ENCODE results near the gene MARCHF9.

Gene MARCHF9

GRCh38 chr12:57724936-57725740 is 29.8 kb upstream of the MARCHF9 start:
- no peak for TF ChIP-seq EP300 (IDR thresholded peaks at IDR 0.05; ENCODE audit: borderline replicate concordance)
- TF ChIP-seq ZBTB7A (IDR thresholded peaks at IDR 0.05; ENCODE audit: low read depth), result peak; percentile 2; the same call in 1 of the 2 replicates

GRCh38 chr12:57725851-57726150 is 29.1 kb upstream of the MARCHF9 start:
- no peak for TF ChIP-seq TEAD4 (IDR thresholded peaks at IDR 0.05)
- TF ChIP-seq, protein P1, sequence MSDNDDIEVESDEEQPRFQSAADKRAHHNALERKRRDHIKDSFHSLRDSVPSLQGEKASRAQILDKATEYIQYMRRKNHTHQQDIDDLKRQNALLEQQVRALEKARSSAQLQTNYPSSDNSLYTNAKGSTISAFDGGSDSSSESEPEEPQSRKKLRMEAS (IDR thresholded peaks at IDR 0.05), result 0 out of 2 replicates have a peak, but pooled peaks have one; percentile 37

- TF ChIP-seq CEBPB (IDR thresholded peaks at IDR 0.05), result no peak
- peak; percentile 83; the same call in 1 of the 2 replicates for TF ChIP-seq ZBTB7A (IDR thresholded peaks at IDR 0.05; ENCODE audit: low read depth)
- TF ChIP-seq YY1 (IDR thresholded peaks at IDR 0.05; ENCODE audit: low read depth), result 0 out of 2 replicates have a peak, but pooled peaks have one; percentile 29
- TF ChIP-seq EGR1 (IDR thresholded peaks at IDR 0.05), result peak; percentile 48; the same call in 1 of the 2 replicates
- TF ChIP-seq TCF12 (IDR thresholded peaks at IDR 0.05; ENCODE audit: low read depth), result peak; percentile 12; the same call in 1 of the 2 replicates
- no peak for TF ChIP-seq NFIC (IDR thresholded peaks at IDR 0.05)
- TF ChIP-seq, protein P1 (IDR thresholded peaks at IDR 0.05), result peak; percentile 22
- no peak for TF ChIP-seq FOXM1 (IDR thresholded peaks at IDR 0.05; ENCODE audit: borderline replicate concordance, low read depth)
- peak; percentile 76 for TF ChIP-seq USF1 (IDR thresholded peaks at IDR 0.05)
- TF ChIP-seq CREB1 (IDR thresholded peaks at IDR 0.05; ENCODE audit: low read depth), result no peak
- TF ChIP-seq RAD21 (IDR thresholded peaks at IDR 0.05; ENCODE audit: low read depth), result peak; percentile 66
Measured at GRCh38 chr12:57726151-57726883, 28.6 kb upstream of the MARCHF9 start.

GRCh38 chr12:57726884-57727757 is 27.8 kb upstream of the MARCHF9 start:
- no peak for TF ChIP-seq ZBTB7A (IDR thresholded peaks at IDR 0.05; ENCODE audit: low read depth)
- 0 out of 2 replicates have a peak, but pooled peaks have one; percentile 4 for TF ChIP-seq YY1 (IDR thresholded peaks at IDR 0.05; ENCODE audit: low read depth)
- peak; percentile 91 for TF ChIP-seq NFIC (IDR thresholded peaks at IDR 0.05)
- TF ChIP-seq, protein P2, sequence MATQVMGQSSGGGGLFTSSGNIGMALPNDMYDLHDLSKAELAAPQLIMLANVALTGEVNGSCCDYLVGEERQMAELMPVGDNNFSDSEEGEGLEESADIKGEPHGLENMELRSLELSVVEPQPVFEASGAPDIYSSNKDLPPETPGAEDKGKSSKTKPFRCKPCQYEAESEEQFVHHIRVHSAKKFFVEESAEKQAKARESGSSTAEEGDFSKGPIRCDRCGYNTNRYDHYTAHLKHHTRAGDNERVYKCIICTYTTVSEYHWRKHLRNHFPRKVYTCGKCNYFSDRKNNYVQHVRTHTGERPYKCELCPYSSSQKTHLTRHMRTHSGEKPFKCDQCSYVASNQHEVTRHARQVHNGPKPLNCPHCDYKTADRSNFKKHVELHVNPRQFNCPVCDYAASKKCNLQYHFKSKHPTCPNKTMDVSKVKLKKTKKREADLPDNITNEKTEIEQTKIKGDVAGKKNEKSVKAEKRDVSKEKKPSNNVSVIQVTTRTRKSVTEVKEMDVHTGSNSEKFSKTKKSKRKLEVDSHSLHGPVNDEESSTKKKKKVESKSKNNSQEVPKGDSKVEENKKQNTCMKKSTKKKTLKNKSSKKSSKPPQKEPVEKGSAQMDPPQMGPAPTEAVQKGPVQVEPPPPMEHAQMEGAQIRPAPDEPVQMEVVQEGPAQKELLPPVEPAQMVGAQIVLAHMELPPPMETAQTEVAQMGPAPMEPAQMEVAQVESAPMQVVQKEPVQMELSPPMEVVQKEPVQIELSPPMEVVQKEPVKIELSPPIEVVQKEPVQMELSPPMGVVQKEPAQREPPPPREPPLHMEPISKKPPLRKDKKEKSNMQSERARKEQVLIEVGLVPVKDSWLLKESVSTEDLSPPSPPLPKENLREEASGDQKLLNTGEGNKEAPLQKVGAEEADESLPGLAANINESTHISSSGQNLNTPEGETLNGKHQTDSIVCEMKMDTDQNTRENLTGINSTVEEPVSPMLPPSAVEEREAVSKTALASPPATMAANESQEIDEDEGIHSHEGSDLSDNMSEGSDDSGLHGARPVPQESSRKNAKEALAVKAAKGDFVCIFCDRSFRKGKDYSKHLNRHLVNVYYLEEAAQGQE (IDR thresholded peaks at IDR 0.05; ENCODE audit: low read depth), result peak; percentile 86
- TF ChIP-seq TEAD4 (IDR thresholded peaks at IDR 0.05), result 0 out of 2 replicates have a peak, but pooled peaks have one; percentile 11
- TF ChIP-seq TCF12 (IDR thresholded peaks at IDR 0.05; ENCODE audit: low read depth), result peak; percentile 13; the same call in 1 of the 2 replicates
- TF ChIP-seq, protein P1 (IDR thresholded peaks at IDR 0.05), result peak; percentile 92
- no peak for TF ChIP-seq FOXM1 (IDR thresholded peaks at IDR 0.05; ENCODE audit: borderline replicate concordance, low read depth)

GRCh38 chr12:57727758-57728395 is 27.0 kb upstream of the MARCHF9 start:
- TF ChIP-seq, protein P1 (IDR thresholded peaks at IDR 0.05), result no peak
- no peak for TF ChIP-seq CREB1 (IDR thresholded peaks at IDR 0.05; ENCODE audit: low read depth)
- TF ChIP-seq ZBTB7A (IDR thresholded peaks at IDR 0.05; ENCODE audit: low read depth), result no peak
- no peak for TF ChIP-seq USF1 (IDR thresholded peaks at IDR 0.05)
- TF ChIP-seq TCF12 (IDR thresholded peaks at IDR 0.05; ENCODE audit: low read depth), result no peak
- no peak for TF ChIP-seq EP300 (IDR thresholded peaks at IDR 0.05; ENCODE audit: borderline replicate concordance)
- TF ChIP-seq FOXM1 (IDR thresholded peaks at IDR 0.05; ENCODE audit: borderline replicate concordance, low read depth), result no peak
- TF ChIP-seq NFIC (IDR thresholded peaks at IDR 0.05), result no peak
- TF ChIP-seq RAD21 (IDR thresholded peaks at IDR 0.05; ENCODE audit: low read depth), result no peak; the same call in 1 of the 2 replicates
- no peak for TF ChIP-seq EGR1 (IDR thresholded peaks at IDR 0.05)
- TF ChIP-seq, protein P2 (IDR thresholded peaks at IDR 0.05; ENCODE audit: low read depth), result peak; percentile 81
- peak; percentile 85 for TF ChIP-seq YY1 (IDR thresholded peaks at IDR 0.05; ENCODE audit: low read depth)
- TF ChIP-seq TAF1 (IDR thresholded peaks at IDR 0.05; ENCODE audit: low read depth), result 0 out of 2 replicates have a peak, but pooled peaks have one; percentile 23
- TF ChIP-seq CEBPB (IDR thresholded peaks at IDR 0.05), result no peak
- TF ChIP-seq TEAD4 (IDR thresholded peaks at IDR 0.05), result no peak
